Measurements from ENCODE around the gene ULBP3. TPM values are rescaled to one million over a fixed set of nuclear protein-coding genes. Genes with fewer than 3 reads are reported as not detected.

Gene ULBP3
- total RNA-seq, 1 experiment from 2014 or later = 18.4 TPM

GRCh38 chr6:150087336-150087735 is 18.4 kb upstream of the ULBP3 start:
- CTCF ChIA-PET = no interaction called here
- no peak overlapping the region for H2AFZ ChIP-seq (ENCODE audit: low read depth, low read length, poor library complexity, severe bottlenecking)
- POLR2A ChIA-PET = no interaction called here

More at GRCh38 chr6:150087336-150087735, 18.4 kb upstream of the ULBP3 start:
- ATAC-seq = no peak
- H3K4me2 ChIP-seq (ENCODE audit: low read length) = no peak overlapping the region
- H3K9me2 ChIP-seq (ENCODE audit: insufficient read depth) = no peaks in the 10 kb centered on the region
- no TSS peak for BruUV-seq (replicated peaks)
- H3K4me3 ChIP-seq (replicated peaks in 1 of 2; ENCODE audit: low read depth in 1 of 2, low read length in 2 of 2) = no peak overlapping the region
- no peaks in the 10 kb centered on the region for H3K9me3 ChIP-seq (ENCODE audit: control insufficient read depth in 1 of 2, insufficient read depth in 1 of 2, low read depth in 1 of 2, low read length in 2 of 2)
- H3K79me2 ChIP-seq (ENCODE audit: insufficient read depth, low read length) = no peaks in the 10 kb centered on the region
- no peak for TF ChIP-seq REST (IDR thresholded peaks at IDR 0.05; ENCODE audit: low read depth)
- no peak for DNase-seq (ENCODE audit: low read depth, low spot score)
- H3K36me3 ChIP-seq (ENCODE audit: control insufficient read depth in 1 of 2, insufficient read depth in 2 of 2, low read length in 2 of 2) = no peaks in the 10 kb centered on the region
- no peaks in the 10 kb centered on the region for H3K27me3 ChIP-seq (ENCODE audit: insufficient read depth, low read length)
- H3K27ac ChIP-seq (ENCODE audit: low read depth, low read length) = no peak overlapping the region
- intact Hi-C loops (cut with micrococcal nuclease) = no loop called here
- RAD21 ChIA-PET (ENCODE audit: low non-redundant PET in 1 of 2, low total read pairs in 2 of 2, uncharacterized antibody in 2 of 2, unreplicated experiment in 2 of 2) = no interaction called here
- H3K9ac ChIP-seq (ENCODE audit: low read length) = no peak overlapping the region
- no peaks in the 10 kb centered on the region for H3K4me1 ChIP-seq (ENCODE audit: control insufficient read depth in 1 of 2, insufficient read depth in 2 of 2, low read length in 2 of 2)
- H4K20me1 ChIP-seq (ENCODE audit: insufficient read depth) = no peaks in the 10 kb centered on the region

Data from HCT116 (cell line).